T-helper 2 cell treated with Interferon-gamma antibody and Interleukin-4, amounts not matched to agents 5 μg/mL and 100 μg/mL, for 36 hours (primary cell): ENCODE measurements around the gene RHOA.
A peak's percentile ranks its signal among the peaks of the same experiment; 100 is the strongest.

ENCODE experiments used
- DNase-seq: peaks from one replicate; pipeline ENCODE4 v3.0.0; 2021; ENCODE audit warnings: low spot score
- H3K27ac Mint-ChIP-seq: one replicate; pipeline ENCODE4 v1.8.0; 2021; ENCODE audit warnings: mild to moderate bottlenecking, mixed read lengths
- H3K27me3 Mint-ChIP-seq: one replicate; pipeline ENCODE4 v1.8.0; 2021; ENCODE audit warnings: low read depth, mixed read lengths
- H3K36me3 Mint-ChIP-seq: one replicate; pipeline ENCODE4 v1.8.0; 2021; ENCODE audit warnings: low read depth, mixed read lengths
- H3K4me1 Mint-ChIP-seq: one replicate; pipeline ENCODE4 v1.8.0; 2021; ENCODE audit warnings: low read depth, mixed read lengths
- H3K4me3 Mint-ChIP-seq: one replicate; pipeline ENCODE4 v1.8.0; 2022; ENCODE audit warnings: mild to moderate bottlenecking, moderate library complexity, mixed read lengths
- H3K9me3 Mint-ChIP-seq: one replicate; pipeline ENCODE4 v1.8.0; 2021; ENCODE audit warnings: mixed read lengths

RHOA gene

DNA sequence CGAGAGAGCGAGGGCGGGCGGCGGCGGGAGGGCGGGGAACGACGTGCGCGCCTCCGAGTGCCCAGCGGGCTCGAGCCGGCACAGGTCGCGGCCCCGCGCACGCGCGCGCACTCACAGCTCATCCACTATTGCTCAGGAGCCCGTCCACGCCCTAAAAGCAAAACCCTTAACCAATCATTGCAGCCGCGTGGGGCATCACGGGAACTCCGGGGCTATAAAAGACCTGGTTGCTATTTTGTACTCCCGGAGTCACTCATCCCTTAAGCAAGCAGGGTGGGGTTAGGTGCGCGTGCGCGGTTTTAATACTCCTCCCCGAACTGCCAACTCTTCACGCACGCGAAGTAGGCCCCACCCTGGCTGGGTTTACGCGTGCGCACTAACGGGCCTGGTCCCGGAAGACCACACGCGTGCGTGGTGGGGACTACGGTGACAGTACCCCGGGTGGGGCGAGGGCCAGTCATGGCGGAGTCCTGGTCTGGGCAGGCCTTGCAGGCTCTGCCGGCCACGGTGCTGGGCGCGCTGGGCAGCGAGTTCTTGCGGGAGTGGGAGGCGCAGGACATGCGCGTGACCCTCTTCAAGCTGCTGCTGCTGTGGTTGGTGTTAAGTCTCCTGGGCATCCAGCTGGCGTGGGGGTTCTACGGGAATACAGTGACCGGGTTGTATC, at the start of gene RHOA, which contains the start of gene TCTA:
TSS of gene RHOA (minus strand) at position 9 of the 664 bp plus-strand sequence. CDS start 36,387 bp downstream, outside the sequence.
TSS of gene TCTA (plus strand) at position 456 of the 664 bp plus-strand sequence. CDS start at position 460, 4 bp downstream.
- peak within 1 kb of the TSS; percentile 90 for H3K27ac Mint-ChIP-seq
- peak; percentile 99 for DNase-seq
- peak within 1 kb of the TSS; percentile 94 for H3K4me3 Mint-ChIP-seq
- no peaks in the 10 kb centered on the region for H3K27me3 Mint-ChIP-seq
- H3K36me3 Mint-ChIP-seq, result peaks cover 51% of the 10 kb centered on the region
- H3K4me1 Mint-ChIP-seq, result peaks cover 51% of the 10 kb centered on the region
- no peaks in the 10 kb centered on the region for H3K9me3 Mint-ChIP-seq

DNA sequence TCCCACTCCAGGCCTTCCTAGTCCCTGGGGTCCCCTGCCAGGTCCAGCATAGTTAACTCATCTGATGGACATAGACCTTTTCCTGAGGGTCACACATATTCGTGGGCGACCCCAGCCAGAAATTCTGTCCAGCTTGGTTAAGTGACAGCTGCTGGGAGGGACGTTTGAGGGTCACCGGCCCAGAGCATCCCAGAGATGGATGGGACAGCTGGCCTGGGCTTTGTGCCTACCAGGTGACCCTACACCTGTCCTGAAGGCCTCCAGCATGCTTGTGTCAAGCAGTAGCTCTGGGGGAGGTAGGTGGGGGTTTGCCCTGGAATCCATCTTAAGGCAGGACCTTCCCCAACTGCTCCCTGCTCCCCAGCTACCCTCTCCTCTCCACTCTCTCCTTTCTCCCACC, 49.2 kb upstream of the RHOA start:
- Mint-ChIP-seq H3K27ac (no peak overlapping the region), H3K36me3 (no peaks in the 10 kb centered on the region), H3K9me3 (no peaks in the 10 kb centered on the region), H3K27me3 (no peaks in the 10 kb centered on the region), H3K4me1 (peaks cover 3% of the 10 kb centered on the region), H3K4me3 (no peak overlapping the region)
- DNase-seq, result no peak

DNA sequence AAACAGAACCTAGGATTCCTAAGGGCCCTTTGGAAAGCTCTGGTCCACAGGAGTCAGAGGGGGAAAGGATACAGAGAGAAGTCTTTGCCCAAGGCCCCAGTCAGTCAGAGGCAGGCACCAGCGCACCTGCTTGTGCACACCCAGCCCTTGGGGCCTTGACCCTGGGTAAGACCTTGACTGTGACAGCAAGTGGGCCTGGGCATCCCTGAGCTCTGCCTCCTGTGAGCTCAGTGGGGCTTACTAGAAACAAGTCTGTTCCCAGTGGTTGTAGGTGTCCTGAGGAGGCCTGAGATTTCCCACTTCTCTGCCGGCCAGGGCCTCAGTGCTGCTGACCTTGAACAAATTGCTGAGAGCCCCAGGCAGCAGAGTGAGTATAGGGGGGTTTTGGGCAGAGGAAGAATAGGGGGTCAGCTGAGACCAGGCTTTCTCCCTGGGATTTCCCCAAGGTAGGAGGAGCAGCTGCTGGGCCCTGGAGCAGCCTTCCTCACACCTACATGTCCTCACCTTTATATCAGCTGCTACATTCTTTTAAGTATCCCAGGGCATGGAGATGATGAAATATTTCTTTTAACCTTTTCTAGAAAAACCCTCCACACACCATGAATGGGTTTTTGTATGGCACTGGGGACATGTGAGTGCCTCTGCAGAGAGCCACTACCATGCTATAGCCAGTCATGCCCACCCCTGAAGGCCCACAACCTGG, 48.6 kb upstream of the RHOA start:
- no peaks in the 10 kb centered on the region for H3K36me3 Mint-ChIP-seq
- no peaks in the 10 kb centered on the region for H3K27me3 Mint-ChIP-seq
- DNase-seq, result no peak
- H3K4me1 Mint-ChIP-seq, result peaks cover 3% of the 10 kb centered on the region
- no peak overlapping the region for H3K4me3 Mint-ChIP-seq
- H3K27ac Mint-ChIP-seq, result no peak overlapping the region
- H3K9me3 Mint-ChIP-seq, result no peaks in the 10 kb centered on the region

DNA sequence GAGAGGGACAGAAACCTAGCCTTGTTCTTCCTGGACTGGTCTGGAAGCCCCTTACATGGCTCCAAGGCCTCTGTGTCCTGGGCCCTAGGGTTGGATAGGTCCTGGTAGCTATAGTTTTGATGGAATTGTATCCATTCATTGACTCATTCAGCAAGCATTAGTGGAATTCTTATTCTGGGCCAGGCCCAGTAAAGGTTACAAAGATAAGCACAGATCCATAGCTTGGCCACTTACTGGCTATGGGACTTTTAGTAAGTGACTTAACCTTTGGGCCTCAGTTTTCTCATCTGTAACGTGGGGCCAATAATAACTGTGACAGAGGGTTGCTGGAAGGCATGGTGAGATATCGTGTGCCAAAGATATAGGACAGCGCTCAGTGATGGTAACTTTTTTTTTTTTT, 44.7 kb upstream of the RHOA start:
- Mint-ChIP-seq H3K9me3 (no peaks in the 10 kb centered on the region), H3K4me3 (no peak overlapping the region), H3K36me3 (no peaks in the 10 kb centered on the region), H3K27me3 (no peaks in the 10 kb centered on the region), H3K4me1 (no peaks in the 10 kb centered on the region), H3K27ac (no peak overlapping the region)
- no peak for DNase-seq

DNA sequence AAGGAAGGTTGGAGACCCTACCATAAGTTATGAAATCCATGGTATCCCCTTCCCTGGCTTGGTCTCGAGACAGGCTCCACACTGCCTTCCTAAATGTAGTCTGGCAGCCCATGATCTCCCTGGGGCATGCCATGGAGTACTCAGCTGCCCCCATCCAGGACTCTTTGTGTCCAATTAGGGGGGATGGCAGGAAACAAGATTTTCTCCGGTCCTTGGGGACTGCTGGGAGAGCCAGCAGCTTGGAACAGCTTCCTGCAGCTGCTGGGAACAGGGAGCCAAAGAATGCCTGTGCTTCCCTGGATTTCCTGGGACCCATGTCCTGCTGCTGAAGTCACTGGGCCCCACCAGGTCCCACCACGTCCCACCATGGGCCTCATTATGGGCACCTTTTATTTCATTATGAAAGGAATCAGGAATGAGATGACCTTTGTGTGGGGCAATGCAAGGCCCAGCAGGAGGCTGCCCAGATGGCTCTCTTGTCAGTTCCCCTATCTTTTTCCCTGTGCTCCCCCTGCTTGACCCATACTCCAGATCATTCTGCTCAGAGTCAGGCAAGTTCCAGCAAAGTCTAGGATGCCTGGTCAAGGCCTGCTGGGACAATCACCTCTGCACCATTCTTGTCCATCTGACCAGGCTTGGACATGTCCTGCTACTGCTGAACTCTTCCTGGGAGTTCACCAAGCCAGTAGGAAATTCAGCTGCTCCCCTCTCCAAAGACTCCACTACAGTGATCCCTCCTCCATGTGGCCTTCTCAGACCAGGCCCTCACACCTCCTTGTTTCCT, 43.3 kb upstream of the RHOA start:
- Mint-ChIP-seq H3K4me3 (no peak overlapping the region), H3K36me3 (no peaks in the 10 kb centered on the region), H3K27me3 (no peaks in the 10 kb centered on the region), H3K4me1 (no peaks in the 10 kb centered on the region), H3K9me3 (no peaks in the 10 kb centered on the region), H3K27ac (no peak overlapping the region)
- DNase-seq, result no peak

DNA sequence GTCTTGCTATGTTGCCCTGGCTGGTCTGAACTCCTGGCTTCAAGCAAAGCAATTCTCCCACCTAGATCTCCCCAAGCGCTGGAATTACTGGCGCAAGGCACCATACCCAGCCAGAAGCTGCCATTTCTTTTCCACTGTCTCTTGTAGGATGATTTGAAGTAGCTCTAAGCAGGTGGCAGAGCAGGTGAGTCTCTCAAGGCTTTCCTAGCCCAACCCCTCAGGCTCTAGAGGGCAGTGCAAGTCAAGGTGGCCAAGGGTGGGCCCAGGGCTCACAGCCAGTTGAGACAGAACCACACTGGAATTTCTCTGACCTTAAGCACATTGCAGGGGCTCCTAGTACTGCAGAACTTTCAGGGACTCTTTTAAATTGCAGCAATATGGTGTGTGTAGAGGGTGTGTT, 42.7 kb upstream of the RHOA start:
- Mint-ChIP-seq H3K27ac (no peak overlapping the region), H3K27me3 (no peaks in the 10 kb centered on the region), H3K4me3 (no peak overlapping the region), H3K36me3 (no peaks in the 10 kb centered on the region), H3K9me3 (no peaks in the 10 kb centered on the region), H3K4me1 (no peaks in the 10 kb centered on the region)
- no peak for DNase-seq

DNA sequence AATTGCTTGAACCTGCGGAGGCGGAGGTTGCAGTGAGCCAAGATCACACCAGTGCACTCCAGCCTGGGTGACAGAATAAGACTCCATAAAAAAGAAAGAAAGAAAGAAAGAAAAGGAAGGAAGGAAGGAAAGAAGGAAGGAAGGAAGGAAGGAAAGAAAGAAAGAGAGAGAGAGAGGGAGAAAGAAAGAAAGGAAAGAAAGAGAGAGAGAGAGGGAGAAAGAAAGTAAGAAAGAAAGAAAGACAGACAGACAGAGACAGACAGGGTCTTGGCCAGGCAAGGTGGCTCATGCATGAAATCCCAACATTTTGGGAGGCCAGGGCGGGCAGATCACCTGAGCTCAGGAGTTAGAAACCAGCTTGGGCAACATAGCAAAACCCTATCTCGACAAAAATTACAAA, 41.8 kb upstream of the RHOA start:
- no peak for DNase-seq
- Mint-ChIP-seq H3K9me3 (no peaks in the 10 kb centered on the region), H3K27ac (no peak overlapping the region), H3K36me3 (no peaks in the 10 kb centered on the region), H3K27me3 (no peaks in the 10 kb centered on the region), H3K4me3 (no peak overlapping the region), H3K4me1 (peaks cover 6% of the 10 kb centered on the region)

DNA sequence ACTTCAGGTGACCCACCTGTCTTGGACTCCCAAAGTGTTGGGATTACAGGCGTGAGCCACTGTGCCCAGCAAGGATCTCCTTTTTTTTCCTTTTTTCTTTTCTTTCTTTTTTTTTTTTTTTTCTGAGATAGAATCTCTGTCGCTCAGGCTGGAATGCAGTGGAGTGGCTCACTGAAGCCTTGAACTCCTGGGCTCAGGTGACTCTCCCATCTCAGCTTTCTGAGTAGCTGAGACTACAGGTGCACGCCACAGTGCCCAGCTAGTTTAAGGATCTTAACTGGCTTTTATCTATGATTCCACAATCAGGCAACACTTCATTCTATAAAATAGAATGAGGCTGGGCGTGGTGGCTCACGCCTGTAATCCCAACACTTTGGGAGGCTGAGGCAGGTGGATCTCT, 33.6 kb upstream of the RHOA start:
- H3K27ac Mint-ChIP-seq, result peak overlapping the region; percentile 49
- H3K9me3 Mint-ChIP-seq, result no peaks in the 10 kb centered on the region
- peaks cover 19% of the 10 kb centered on the region for H3K4me1 Mint-ChIP-seq
- no peak overlapping the region for H3K4me3 Mint-ChIP-seq
- DNase-seq, result no peak
- no peaks in the 10 kb centered on the region for H3K27me3 Mint-ChIP-seq
- no peaks in the 10 kb centered on the region for H3K36me3 Mint-ChIP-seq

DNA sequence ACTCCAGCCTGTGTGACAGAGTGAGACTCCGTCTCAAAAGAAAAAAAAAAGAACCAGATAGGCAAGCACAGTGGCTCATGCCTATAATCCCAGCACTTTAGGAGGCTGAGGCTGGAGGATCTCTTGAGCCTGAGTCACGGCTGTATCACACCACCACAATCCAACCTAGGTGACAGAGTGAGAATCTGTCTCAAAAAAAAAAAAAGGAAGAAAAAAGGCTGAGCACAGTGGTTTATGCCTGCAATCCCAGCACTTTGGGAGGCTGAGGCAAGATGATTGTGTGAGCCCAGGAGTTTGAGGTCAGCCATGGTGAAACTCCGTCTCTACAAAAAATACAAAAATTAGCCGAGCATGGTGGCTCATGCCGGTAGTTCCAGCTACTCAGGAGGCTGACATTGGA, 23.0 kb upstream of the RHOA start:
- H3K4me1 Mint-ChIP-seq, result peaks cover 6% of the 10 kb centered on the region
- DNase-seq, result no peak
- no peaks in the 10 kb centered on the region for H3K9me3 Mint-ChIP-seq
- H3K27me3 Mint-ChIP-seq, result no peaks in the 10 kb centered on the region
- H3K36me3 Mint-ChIP-seq, result no peaks in the 10 kb centered on the region
- H3K27ac Mint-ChIP-seq, result no peak overlapping the region
- no peak overlapping the region for H3K4me3 Mint-ChIP-seq

DNA sequence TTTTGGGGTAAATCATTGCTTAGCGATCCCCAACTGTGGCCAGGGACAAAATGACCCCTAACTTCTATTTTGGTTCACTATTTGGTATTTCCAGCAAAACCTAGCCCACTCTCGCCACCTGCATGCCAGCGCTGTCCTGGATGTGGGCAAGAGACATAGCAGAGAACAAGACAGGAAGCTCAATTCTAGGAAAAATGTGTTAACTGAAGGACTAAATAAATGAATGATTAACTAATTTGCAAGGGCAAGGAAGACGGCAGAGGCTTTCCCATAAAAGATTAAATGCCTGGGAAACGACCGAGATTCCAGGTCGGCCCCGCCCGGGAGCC, 16.9 kb upstream of the RHOA start:
- Mint-ChIP-seq H3K4me3 (peak overlapping the region; percentile 94), H3K27ac (peak overlapping the region; percentile 93), H3K4me1 (peaks cover 20% of the 10 kb centered on the region), H3K36me3 (peaks cover 4% of the 10 kb centered on the region), H3K9me3 (no peaks in the 10 kb centered on the region), H3K27me3 (no peaks in the 10 kb centered on the region)
- DNase-seq, result no peak

DNA sequence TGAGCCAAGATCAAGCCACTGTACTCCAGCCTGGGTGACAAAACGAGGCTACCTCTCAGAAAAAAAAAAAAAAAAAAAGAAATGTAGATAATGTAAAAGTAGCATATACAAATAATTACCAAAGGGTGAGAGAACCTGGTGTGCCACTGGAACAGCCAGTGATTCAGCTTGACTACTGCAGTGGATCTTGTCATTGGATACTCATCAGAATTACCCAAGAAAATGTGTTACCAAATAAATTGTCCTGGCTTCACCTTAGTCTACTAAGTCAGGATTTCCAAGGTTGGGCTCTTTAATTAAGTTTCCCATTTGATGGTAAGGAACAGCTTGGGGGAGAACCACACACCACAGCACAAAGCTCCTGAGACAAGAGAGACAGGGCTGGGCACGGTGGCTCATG, 15.8 kb upstream of the RHOA start:
- Mint-ChIP-seq H3K27me3 (no peaks in the 10 kb centered on the region), H3K27ac (peak overlapping the region; percentile 67), H3K36me3 (peaks cover 8% of the 10 kb centered on the region), H3K4me3 (peak overlapping the region; percentile 94), H3K4me1 (peaks cover 20% of the 10 kb centered on the region), H3K9me3 (no peaks in the 10 kb centered on the region)
- DNase-seq, result no peak

DNA sequence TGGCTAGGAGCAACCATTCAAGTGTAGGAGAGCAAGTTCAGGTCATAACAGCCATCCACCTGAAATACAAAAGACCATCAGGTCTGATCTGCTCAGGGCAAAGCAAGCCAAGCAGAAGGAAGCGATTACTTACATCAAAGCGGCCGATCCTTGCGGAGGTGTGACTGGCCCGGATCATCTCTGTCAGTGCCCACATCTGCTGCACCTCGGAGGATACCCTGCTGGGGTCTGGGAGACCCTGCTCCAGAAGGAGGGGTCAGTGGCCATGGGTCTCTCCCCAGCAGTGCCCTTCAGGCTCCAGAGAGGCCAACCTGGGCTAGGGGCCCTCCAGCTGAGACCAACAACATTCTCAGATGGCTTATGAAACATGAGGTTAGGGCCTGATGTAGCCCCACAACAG, 13.0 kb upstream of the RHOA start:
- Mint-ChIP-seq H3K4me1 (peaks cover 19% of the 10 kb centered on the region), H3K4me3 (no peak overlapping the region), H3K27ac (no peak overlapping the region), H3K9me3 (no peaks in the 10 kb centered on the region), H3K36me3 (peaks cover 16% of the 10 kb centered on the region), H3K27me3 (no peaks in the 10 kb centered on the region)
- DNase-seq, result no peak

DNA sequence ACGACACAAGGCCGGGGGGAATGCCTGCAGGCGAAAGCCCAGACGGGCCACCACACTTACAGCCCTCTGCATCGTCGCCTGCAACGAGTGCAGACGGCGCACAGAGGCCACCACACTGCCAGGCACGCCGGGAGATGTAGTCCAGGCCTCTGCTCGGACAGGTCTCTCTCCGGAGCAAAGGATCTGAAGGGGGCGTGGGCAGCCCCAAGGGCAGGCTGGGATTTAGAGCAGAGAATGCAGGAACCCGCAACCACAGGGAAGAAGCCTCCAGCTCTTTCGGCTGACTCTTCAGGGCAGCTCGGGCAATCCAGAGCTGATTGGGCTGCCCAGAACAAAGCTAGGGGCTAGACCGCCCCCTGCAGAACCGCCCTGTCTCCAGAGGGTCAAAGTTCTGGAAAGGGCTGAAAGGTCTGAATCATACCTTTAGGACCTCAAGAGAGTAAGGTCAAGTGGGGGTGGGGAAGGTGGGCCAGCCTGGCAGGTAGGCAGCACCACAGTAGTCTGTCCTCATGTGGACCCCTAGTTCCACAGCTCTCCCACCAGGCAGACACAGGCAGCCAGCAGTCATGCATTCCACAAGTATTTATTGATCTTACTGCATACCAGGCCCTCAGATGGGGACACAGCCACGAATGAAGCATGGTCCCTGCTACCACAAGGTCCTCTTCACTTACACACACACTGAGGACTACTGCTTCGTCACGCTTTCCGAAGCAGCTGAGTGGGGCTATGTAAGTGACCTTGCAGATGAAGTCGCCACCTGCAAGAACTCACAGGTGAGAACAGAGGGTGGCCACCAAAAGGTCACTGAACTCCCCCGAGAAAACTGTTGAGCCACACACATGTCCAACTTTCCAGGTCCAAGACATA, 10.8 kb upstream of the RHOA start, which contains the start of gene AMT:
TSS of gene AMT (minus strand) at position 95 of the 870 bp plus-strand sequence. CDS start at position 72, 23 bp downstream.
- no peak within 1 kb of the TSS for H3K4me3 Mint-ChIP-seq
- H3K36me3 Mint-ChIP-seq, result peaks cover 25% of the 10 kb centered on the region
- peaks cover 20% of the 10 kb centered on the region for H3K4me1 Mint-ChIP-seq
- no peak within 1 kb of the TSS for H3K27ac Mint-ChIP-seq
- no peaks in the 10 kb centered on the region for H3K27me3 Mint-ChIP-seq
- no peak for DNase-seq
- no peaks in the 10 kb centered on the region for H3K9me3 Mint-ChIP-seq
